Epithelial cell of prostate (primary cell): ENCODE results near the gene SLC7A5.
"Not testable (repeated sequence)": the region's sequence is repeated elsewhere in the genome, so short reads cannot be mapped to it uniquely, and the experiment has no call there.

Source experiments
- DNase-seq: peaks from one replicate; pipeline ENCODE4 v3.0.0-alpha.2; 2011; ENCODE audit warnings: low read depth, low spot score
- H3K27ac ChIP-seq: fragments of 450-650 bp; 2 replicates; pipeline ENCODE4 v1.5.1; 2017; ENCODE audit warnings: mild to moderate bottlenecking

SLC7A5 gene

DNA sequence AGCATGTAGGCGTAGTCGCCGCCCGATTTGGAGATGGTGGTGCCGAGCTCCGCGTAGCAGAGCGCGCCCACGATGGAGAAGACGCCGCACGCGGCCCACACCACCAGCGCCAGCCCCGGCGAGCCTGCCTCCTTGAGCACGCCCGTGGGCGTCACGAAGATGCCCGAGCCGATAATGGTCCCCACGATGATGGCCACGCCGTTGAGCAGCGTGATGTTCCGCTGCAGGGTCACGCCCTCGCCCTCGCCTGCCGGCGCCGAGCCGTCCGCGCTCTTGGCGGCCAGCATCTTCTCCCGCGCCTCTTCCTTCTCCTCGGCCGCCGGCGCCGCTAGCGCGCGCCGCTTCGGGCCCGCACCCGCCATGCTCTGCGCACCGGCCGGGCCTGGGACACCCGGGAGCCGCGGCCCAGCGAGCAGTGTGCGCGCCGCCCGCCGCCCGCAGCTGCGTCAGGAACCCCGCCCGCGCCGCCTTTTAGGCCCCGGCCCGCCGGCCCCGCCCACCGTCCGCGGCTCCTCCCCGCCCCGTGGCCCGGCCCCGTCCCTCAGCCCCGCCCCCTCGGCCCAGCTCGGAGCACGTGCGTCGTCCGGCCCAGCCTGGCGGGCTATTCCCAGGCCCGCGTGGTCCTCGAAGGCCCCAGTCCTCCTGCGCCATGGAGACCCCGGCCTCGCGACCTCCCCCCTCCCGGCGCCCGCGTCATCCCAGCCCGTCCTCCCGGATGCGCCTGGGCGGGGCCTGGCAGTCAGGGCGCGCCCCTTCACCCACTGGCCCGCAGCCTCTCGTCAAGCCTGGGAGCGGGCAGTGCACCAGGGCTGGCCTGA is at the start of gene SLC7A5:
TSS of gene SLC7A5 (minus strand) at position 447 of the 818 bp plus-strand sequence. CDS start at position 362, 85 bp downstream.
- peak within 1 kb of the TSS; percentile 70 for H3K27ac ChIP-seq
- not testable (repeated sequence) for DNase-seq

DNA sequence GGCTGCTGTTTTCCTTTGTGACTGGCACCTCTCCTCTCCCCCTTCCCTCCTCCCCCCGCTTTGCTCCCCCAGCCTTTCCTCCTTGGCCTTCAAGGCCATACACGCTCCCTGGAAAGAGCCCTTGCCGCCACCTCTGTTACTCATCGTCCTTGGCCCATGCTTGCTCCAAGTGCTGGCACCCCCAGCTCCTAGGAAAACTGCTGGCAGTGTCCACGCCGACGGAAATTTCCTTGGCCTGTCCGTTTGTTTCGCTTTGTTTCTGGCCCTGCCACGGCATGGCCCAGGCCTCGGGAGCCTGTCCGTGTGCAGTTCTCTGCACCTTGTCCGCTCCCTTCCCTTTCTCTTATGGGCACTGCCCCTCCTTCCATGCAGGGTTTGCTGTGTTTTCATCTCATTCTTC is 49.0 kb upstream of the SLC7A5 start:
- no peak for DNase-seq
- H3K27ac ChIP-seq, result no peak overlapping the region

DNA sequence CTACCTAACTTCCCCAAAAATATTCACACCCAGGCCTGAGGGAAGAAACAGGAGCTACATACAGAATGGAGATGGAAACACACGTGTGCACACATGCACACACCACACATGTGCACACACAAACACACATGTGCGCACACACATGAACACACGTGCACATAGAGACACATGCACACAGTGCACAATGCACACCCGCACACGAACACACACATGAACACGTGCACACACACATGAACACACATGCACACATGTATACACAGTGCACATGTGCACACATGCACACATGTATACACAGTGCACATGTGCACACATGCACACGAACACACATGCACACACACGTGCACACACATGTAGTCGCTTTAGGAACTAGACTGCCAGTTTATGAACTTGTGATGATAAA is 48.2 kb upstream of the SLC7A5 start:
- no peak for DNase-seq
- no peak overlapping the region for H3K27ac ChIP-seq

DNA sequence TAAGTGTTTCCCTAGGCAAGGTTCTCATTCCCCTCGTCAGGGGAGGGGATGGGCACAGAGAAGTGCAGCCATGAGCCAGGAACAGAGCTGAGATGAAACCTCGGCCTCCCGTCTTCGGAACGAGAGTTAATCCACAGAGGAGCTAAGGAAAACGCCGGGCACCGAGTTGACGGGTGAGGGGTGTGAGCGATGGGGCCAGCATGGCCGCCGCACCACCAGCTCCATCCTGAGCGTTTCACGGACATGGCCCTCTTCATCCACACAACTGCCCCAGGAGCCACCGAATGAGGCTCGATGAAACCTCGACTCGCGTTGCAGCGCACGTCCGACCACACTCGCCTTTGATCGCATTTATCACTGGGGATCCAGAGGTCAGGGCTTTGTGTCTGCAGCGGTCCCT is 45.5 kb upstream of the SLC7A5 start:
- no peak overlapping the region for H3K27ac ChIP-seq
- no peak for DNase-seq

DNA sequence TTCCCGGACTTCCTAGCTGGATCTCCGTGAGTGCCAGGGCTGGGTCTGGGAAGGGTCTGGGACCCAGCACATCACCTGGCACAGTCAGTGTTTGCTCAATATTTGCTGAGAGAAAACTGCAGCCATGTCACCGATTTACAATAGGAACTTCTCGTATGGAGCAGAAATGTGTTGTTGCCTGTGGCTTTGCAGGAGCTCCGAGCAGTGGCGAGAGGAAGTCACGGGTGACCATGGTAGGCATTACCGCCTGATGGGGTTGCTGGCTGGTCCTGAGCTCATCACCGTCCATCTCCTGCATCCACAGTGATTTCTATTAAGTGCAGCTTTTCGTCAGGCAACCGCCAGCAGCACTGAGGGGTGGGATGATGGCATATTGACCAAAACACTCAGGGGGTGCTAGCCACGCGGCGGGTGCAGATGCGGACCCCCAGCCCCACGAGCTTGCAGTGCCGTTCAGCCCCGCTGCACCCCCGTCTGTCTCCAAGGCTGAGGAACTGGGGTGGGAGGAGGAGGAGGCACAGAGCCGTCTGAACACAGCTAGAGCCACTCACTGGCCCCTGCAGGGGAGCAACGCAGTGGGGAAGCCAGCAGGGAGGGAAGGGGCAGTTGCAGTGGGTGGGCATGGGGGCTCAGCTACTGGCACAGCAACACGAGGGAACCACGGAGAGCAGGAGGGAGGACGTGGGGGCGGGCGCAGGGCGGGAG is 44.9 kb upstream of the SLC7A5 start:
- H3K27ac ChIP-seq, DNase-seq: not testable (repeated sequence)

DNA sequence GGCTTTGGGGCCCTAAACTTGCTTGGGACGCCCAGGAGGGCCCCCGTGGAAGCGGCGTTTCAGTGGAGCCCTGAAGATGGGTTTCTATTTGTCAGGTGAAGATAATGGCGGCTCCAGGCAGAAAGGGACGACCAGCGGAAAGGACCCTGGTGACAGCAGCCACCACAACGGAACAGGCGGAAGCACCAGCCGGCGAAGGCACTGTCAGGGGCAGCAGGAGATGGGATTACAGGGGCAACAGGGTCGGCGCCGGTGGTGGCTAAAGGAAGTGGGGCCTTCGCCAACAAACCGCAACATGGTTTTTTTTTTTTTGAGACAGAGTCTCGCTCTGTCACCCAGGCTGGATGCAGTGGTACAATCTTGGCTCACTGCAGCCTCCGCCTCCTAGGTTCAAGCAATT is 43.4 kb upstream of the SLC7A5 start:
- H3K27ac ChIP-seq, DNase-seq: not testable (repeated sequence)

DNA sequence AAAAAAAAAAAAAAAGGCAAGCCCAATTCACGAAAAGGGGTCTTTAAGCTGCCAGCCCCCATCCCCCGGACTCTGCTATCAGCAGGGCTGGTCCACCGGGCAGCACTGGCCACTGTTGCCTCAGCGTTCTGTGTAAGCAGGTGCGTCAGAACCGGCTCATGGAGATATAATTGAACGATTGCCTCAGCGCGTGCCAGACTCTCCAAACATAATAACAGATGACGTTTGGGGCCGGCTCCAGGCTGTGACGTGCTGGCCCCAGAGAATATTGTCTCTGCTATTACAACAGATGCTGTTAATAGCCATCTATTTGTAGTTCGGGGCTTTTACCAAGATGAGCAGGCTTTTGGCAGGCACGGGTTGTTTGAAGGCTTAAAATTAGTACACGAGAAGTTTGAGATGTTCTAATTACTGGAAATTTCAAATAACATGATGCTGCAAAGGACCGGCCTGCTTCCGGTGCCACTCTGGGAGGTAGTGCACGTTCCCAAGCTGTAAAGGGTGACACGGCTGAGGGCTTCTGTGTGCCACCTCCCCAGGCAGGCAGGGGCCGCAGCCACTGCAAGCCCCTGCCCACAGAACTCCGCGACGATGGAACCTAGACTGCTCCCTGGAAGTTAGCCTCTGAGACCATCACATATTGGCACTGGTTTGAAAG is 41.9 kb upstream of the SLC7A5 start:
- H3K27ac ChIP-seq, DNase-seq: not testable (repeated sequence)

DNA sequence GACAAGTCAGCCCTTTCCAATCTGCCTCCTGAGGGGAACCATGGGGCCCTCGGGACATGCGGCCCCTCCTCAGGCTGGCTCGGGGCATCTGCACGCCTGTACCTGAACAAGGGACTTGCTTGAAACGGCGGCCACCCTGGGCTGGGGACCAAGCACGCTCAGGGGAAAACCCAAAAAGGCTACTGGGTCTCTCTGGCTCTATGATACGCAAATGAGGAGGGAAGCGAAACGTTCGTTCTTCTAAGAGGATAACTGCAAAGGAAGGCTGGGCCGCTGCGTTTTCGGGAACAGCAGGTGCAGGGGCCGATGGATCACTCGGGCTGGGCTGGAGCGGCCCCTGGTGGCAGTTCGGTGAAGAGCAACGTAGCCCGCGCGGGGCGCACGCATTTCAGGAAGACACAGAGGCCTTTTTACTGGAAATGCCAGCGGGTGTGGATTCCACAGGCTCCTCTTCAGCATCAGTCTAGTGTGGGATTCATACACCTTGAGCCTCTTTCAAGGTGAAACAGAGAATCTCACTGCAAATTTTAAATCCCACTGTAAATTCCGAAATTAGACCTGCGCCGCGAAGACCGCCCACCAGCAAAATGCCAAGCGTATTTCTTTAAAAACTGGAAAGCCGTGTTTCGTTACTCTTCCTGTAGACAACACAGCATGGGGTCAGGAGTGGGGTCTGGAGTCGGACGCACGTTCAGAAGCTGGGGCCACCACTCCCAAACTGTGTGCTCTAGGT is 40.1 kb upstream of the SLC7A5 start:
- not testable (repeated sequence) for DNase-seq, H3K27ac ChIP-seq

DNA sequence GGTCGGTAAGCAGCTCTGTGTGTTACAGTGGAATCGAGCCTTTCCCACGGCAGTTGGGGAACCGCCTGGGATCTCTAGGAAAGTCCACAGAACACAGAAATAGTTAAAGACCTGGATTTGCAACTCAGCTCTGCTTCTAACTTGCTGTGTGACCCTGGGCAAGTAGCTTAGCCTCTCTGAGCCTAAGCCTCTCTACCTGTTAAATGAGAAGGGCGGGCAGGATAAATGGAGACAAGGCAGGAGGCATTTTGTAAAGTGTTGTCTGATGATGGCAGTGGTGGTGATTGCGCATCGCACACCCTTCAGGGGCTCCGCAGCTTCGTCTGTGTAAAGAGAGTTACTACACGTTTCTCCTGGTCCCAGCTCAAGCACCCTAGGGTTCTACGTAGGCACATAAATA is 38.8 kb upstream of the SLC7A5 start:
- not testable (repeated sequence) for DNase-seq, H3K27ac ChIP-seq

DNA sequence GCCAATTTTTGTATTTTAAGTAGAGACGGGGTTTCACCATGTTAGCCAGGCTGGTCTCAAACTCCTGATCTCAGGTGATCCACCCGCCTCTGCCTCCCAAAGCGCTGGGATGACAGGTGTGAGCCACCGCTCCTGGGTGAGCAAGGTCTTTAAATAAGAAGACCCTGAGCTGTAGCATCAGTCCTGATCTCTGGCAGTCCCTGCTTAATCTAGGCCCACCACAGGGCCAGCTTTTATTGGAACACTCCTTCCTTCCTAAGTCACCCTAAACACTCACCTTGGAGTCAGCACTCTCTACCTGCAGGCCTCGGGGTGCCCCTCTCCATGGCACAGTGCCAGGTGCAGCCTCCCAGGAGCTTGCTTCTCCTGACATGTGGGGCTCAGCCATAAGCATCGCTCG is 36.2 kb upstream of the SLC7A5 start:
- not testable (repeated sequence) for H3K27ac ChIP-seq, DNase-seq

DNA sequence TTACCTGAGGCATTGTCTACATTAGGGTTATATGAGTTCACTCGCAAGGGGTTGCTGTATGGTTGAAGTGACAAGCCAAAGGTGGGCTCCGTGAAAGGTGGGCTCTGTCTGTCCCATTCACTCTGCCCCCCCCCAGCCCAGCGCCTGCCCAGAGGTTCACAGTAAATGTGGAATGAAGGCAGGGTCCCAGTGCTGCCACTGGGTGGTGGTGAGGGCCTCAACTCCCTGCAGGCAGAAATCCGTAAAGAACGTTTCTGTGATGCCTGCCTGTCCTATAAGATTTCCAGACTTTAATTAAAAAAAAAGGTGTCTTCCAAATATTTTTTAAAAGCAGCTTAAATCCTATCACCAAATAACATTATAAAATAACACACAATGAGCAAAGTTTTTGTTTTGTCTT is 35.7 kb upstream of the SLC7A5 start:
- not testable (repeated sequence) for H3K27ac ChIP-seq, DNase-seq

DNA sequence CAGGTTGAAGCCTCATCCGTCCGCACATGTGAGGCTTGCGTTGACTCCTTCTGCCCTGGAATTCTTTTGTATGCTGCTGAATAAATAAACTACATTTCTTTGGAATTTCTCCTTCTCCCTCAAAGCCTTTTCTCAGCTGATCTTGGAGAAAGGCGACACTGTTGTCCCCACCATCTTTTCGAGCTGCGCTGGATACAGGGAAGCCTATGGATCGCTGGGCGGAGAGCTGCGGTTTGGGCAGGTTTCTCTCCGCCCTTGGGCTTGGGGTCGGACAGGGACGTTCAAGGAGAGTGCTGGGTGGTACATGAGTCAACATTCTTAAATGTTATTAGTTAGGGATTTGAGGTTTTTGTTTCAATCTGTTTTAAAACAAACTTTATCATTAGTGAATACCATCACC is 31.2 kb upstream of the SLC7A5 start:
- H3K27ac ChIP-seq, DNase-seq: not testable (repeated sequence)

DNA sequence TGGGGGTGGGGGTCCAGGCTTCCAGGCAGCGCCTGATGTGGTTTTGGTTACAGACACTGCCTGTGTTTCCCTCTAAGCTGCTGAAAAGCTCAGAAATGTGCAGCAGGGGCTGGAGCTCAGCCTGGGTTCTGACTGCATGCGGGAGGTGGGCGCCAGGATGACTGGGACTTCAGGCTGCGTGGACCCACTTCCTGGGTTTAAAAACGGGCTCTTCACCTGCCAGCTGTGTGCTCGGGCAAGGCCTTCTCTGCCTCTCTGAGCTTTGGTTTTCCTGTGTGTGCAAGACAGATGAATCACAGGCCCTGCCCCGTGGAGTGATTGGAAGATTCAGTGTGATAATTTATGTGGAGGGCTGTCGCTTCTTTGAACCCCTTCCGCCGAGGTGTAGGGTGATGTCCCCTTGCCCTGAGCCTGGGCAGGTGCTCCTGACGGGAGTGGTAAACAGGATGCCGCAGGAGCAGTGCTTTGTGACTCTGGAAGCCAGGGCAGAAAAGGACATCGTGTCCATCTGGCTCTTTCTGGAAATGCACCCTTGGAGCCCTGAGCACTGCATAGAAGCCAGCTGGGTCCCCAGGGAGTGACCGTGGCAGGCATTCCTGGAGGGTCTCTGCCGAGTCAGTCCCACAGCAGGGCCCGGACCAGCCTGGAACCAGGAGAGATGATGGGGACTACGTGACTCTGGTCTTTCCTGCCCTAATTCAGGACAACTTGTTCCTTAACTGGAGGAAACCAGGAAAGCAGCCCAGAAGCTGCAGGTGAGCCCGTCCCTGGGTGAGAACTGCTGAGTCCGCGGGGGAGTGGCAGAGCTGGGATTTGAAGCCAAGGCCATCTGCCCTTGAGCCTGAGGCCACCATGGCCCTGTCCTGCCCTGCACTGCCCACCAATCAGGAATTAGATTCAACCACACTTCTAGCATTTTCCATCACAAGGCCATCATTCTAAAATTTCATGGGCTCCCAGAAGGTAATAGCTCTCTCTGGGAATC is 28.5 kb upstream of the SLC7A5 start:
- no peak for DNase-seq
- H3K27ac ChIP-seq, result no peak overlapping the region

DNA sequence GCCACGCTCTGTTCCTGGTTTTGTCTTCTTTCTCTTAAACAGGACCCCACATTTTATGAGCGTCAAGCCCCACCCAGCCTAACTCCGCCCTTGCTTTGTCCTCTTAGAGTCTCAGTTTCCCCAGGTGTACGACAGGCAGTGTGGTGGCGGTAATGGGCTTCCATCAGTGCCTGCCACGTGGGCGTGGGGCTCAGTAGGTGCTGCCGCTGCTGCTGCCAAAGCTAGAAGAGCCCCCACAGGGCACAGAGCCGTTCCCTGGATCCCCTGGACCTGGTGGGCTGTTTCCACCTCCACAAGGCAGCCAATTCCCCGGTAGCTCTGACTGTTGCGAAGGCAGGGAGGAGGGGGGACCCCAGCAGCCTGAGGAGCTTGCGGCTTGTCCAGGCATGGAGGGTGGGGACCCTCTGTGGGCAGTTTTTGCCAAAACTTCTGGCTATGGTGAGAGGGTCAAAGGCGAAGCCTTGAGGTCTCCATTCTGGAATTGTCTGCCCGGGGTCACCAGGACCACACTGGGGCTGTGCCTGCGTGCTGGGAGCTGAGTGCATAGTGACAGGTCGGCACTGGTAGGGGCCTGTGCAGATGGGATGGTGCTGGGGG is 27.7 kb upstream of the SLC7A5 start:
- H3K27ac ChIP-seq, DNase-seq: not testable (repeated sequence)

DNA sequence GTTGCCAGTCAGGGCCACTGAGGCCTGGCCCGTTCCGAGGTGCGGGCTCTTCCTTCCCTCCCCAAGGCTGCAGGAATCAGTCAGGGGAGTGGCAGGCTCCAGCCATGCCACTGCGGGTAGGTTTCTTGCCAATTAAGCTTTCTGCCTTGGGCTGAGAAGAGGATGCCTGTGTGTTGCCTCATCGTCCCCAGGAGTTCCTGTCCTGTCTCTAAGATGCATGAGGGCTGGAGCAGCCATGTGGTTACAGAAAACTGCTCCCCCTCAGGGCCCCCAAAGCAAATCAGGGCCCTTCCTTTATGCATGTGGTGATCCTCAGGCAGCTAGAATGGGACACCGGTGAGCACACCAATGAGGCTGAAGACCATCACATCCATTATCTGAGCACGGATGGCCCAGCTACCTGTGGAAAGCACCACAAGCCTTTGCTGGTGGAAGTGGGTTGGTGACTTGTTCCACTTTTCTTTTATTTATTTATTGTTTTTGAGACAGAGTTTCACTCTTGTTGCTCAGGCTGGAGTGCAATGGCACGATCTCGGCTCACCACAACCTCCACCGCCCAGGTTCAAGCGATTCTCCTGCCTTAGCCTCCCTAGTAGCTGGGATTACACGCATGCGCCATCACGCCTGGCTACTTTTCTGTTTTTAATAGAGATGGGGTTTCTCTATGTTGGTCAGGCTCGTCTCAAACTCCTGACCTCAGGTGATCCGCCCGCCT is 27.0 kb upstream of the SLC7A5 start:
- H3K27ac ChIP-seq, DNase-seq: not testable (repeated sequence)

DNA sequence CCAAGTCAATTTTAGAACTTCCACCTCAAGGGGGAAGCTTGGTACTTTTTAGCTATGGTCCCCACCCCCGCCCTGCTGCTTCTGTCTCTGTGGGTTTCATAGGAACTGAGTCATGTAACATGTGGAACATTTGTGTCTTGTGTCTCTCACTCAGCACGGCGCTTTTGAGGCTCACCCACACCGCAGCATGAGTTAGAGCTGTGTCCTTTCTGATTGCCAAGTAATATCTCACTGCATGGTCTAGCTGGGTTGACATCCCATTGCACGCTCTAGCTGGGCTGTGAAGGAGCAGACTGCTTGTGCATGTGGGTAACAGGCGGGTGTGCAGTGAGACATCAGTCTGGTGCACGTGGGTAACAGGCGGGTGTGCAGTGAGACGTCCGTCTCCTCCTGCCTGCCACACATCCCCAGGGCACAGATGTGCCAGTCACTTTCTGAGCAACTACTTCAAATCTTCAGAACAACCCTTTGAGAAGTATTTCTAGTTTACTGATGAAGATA is 26.4 kb upstream of the SLC7A5 start:
- no peak overlapping the region for H3K27ac ChIP-seq
- no peak for DNase-seq

DNA sequence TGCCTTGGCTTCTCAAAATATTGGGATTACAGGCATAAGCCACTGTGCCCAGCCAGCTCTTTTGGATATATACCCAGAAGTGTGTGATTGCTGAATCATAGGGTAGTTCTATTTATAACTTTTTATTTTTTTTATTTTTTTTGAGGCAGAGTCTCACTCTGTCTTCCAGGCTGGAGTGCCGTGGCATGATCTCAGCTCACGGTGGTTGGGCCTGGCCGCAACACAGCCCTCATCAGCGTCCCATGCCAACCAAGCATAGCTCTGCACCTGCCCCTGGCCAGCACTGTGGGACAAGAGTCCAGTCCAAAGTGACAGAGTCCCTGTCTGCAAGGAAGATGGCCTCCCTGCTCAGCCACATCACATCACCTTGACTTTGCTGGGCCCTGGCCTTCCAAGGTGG is 24.7 kb upstream of the SLC7A5 start:
- DNase-seq, result not testable (repeated sequence)

DNA sequence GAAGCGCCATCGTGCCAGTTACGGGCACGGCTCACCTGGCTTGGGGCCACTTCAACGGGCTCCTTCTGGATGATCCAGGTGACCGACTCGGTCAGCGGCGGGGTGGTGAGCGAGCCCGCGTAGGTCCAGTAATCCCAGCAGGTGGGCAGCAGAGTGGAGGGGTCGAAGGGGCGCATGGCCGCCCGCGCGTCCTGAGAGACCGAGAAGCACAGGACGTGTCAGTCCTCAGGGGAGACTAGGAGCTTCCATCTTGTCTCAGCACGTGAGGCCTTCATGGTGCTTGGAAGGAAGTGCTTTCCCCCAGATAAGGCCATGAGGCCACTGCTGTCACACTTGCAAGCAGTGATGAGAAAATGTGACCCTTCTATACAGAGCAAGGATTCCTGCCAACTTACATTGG is 22.5 kb upstream of the SLC7A5 start:
- no peak overlapping the region for H3K27ac ChIP-seq
- no peak for DNase-seq

More for the DNA sequence above, 24.7 kb upstream of the SLC7A5 start:
- not testable (repeated sequence) for H3K27ac ChIP-seq
